K562 (cell line): Measurements from ENCODE around the gene PDE6B. TPM values are rescaled to one million over a fixed set of nuclear protein-coding genes. Genes with fewer than 3 reads are reported as not detected.

Experiments used
- ATAC-seq: fragments of 200-7000 bp; cut with Tn5 transposase; 3 replicates; pipeline ENCODE4 v1.9.1; 2020; ENCODE audit warnings: moderate library complexity
- BruUV-seq: library from RNA; stranded (reverse); fragments of 400-500 nt; replicated peaks from 2 replicates; lab custom pipeline; 2021; lab: Mats Ljungman, UMichigan
- CTCF ChIA-PET: fragments of 300-600 bp; formaldehyde crosslinking; extraction: SDS; loops from one replicate; lab custom pipeline; 2021; ENCODE audit warnings: low intra/inter-chr PET ratio; lab: Yijun Ruan, JAX
- POLR2A ChIA-PET: fragments of 300-600, 350-650 bp; sonication (Branson Sonifier 250); formaldehyde crosslinking; extraction: SDS; loops from one replicate; lab custom pipeline; 2021; ENCODE audit warnings: antibody characterized with exemption, inconsistent platforms; lab: Yijun Ruan, JAX
- DNase-seq, 4 experiments: peaks; one replicate each; pipeline versions ENCODE4 v3.0.0 to v3.0.0-alpha.2; 2011 to 2018; ENCODE audit warnings: low spot score in 3 of 4, mixed read lengths in 3 of 4; ENCODE audit errors: extremely low read depth in 1 of 4
- FAIRE-seq: peaks from 2 replicates; lab custom pipeline; 2011; peaks lifted over from hg19 to GRCh38; lab: Jason Lieb, UNC
- H2AFZ ChIP-seq: 2 replicates; pipeline ENCODE4 v1.6.0; 2011; ENCODE audit warnings: low read depth, low read length, control low read depth, inconsistent platforms
- H3K27ac ChIP-seq: fragments of 200-600 bp; 3 replicates; pipeline ENCODE4 v1.8.0; 2011; ENCODE audit warnings: low read depth, mild to moderate bottlenecking, control low read depth, inconsistent platforms, low read length, moderate library complexity, mixed read lengths; ENCODE audit errors: extremely low read depth
- H3K27me3 ChIP-seq, 2 experiments: fragments of 300-600 bp in 1 of 2; 2 replicates in 1 of 2; 3 replicates in 1 of 2; pipeline versions ENCODE4 v1.6.0 to v1.8.0; 2011; ENCODE audit warnings: inconsistent platforms in 2 of 2, low read length in 2 of 2, mild to moderate bottlenecking in 1 of 2, mixed read lengths in 1 of 2, moderate library complexity in 1 of 2; ENCODE audit not compliant: control insufficient read depth in 2 of 2, insufficient read depth in 2 of 2
- H3K36me3 ChIP-seq: fragments of 300-600 bp; 3 replicates; pipeline ENCODE4 v1.8.0; 2011; ENCODE audit warnings: mild to moderate bottlenecking, low read length, inconsistent platforms; ENCODE audit not compliant: control insufficient read depth, insufficient read depth
- H3K4me1 ChIP-seq, 2 experiments: fragments of 200-600 bp in 1 of 2; replicated peaks in 1 of 2; 2 replicates in 1 of 2; 3 replicates in 1 of 2; pipeline versions ENCODE4 v1.5.1 to v1.8.0; 2011; ENCODE audit warnings: inconsistent platforms in 2 of 2, low read length in 2 of 2, mild to moderate bottlenecking in 1 of 2, mixed read lengths in 1 of 2, moderate library complexity in 1 of 2; ENCODE audit not compliant: control insufficient read depth in 2 of 2, insufficient read depth in 2 of 2
- H3K4me2 ChIP-seq: 2 replicates; pipeline ENCODE4 v1.6.1; 2011; ENCODE audit warnings: low read length, control low read depth, inconsistent platforms, mixed read lengths; ENCODE audit not compliant: insufficient read depth
- H3K4me3 ChIP-seq: fragments of 200-600 bp; sonication (generic), shearing (Covaris generic); 2 replicates; pipeline ENCODE4 v1.5.1; 2016; ENCODE audit warnings: control low read depth, inconsistent platforms
- H3K79me2 ChIP-seq: fragments of 200-600 bp; 3 replicates; pipeline ENCODE4 v1.8.0; 2011; ENCODE audit warnings: low read length, inconsistent platforms; ENCODE audit not compliant: control insufficient read depth, insufficient read depth
- H3K9ac ChIP-seq, 2 experiments: 2 replicates each; pipeline versions ENCODE4 v1.6.0 to v1.6.1; 2011; ENCODE audit warnings: low read depth in 2 of 2, low read length in 2 of 2, control low read depth in 1 of 2, inconsistent platforms in 1 of 2, mild to moderate bottlenecking in 1 of 2, mixed read lengths in 1 of 2; ENCODE audit not compliant: insufficient read depth in 1 of 2
- H3K9me1 ChIP-seq: one replicate; pipeline ENCODE4 v1.6.0; 2011; ENCODE audit warnings: inconsistent platforms, mild to moderate bottlenecking, low read length, moderate library complexity; ENCODE audit not compliant: control insufficient read depth, insufficient read depth
- H3K9me3 ChIP-seq: replicated peaks from 2 replicates; pipeline ENCODE4 v1.5.1; 2011; ENCODE audit warnings: low read depth, low read length, inconsistent platforms; ENCODE audit not compliant: control insufficient read depth, insufficient read depth
- H4K20me1 ChIP-seq: replicated peaks from 2 replicates; pipeline ENCODE4 v1.6.1; 2011; ENCODE audit warnings: low read length, inconsistent platforms, mixed read lengths; ENCODE audit not compliant: control insufficient read depth, insufficient read depth
- CBFB ChIP-seq: sonication (generic); formaldehyde crosslinking; IDR thresholded peaks from 2 replicates; pipeline ENCODE4 v1.4.0; 2020; ENCODE audit warnings: mild to moderate bottlenecking, missing genetic modification reagents
- DLX4 ChIP-seq: fragments of 250-450 bp; sonication (Bioruptor Pico); IDR thresholded peaks from 2 replicates; pipeline ENCODE4 v1.6.1; 2021; ENCODE audit warnings: mild to moderate bottlenecking
- HCFC1 ChIP-seq: IDR thresholded peaks from 2 replicates; pipeline ENCODE4 v1.6.1; 2012; ENCODE audit warnings: low read depth, low read length, improper control_type of control experiment
- MCM7 ChIP-seq, 2 experiments: fragments of 450-650 bp; IDR thresholded peaks; 2 replicates each; pipeline ENCODE4 v1.6.1; 2016 to 2018
- PATZ1 ChIP-seq: fragments of 250-450 bp; sonication (Bioruptor Pico); IDR thresholded peaks from 2 replicates; pipeline ENCODE4 v1.5.0; 2020; ENCODE audit warnings: mild to moderate bottlenecking, borderline replicate concordance
- POU5F1 ChIP-seq: fragments of 150-350 bp; IDR thresholded peaks from 2 replicates; pipeline ENCODE4 v1.6.1; 2014; ENCODE audit warnings: borderline replicate concordance, low read length, low read depth, mild to moderate bottlenecking; ENCODE audit not compliant: partially characterized antibody
- TBP ChIP-seq: optimal IDR thresholded peaks from 2 replicates; pipeline ENCODE3; 2011; ENCODE audit warnings: low read depth, low read length, improper control_type of control experiment
- ZBTB9 ChIP-seq: fragments of 450-650 bp; formaldehyde crosslinking; IDR thresholded peaks from 2 replicates; pipeline ENCODE4 v1.4.0; 2020; ENCODE audit warnings: mild to moderate bottlenecking, moderate library complexity
- ZNF589 ChIP-seq: fragments of 200-800 bp; sonication (Bioruptor generic); IDR thresholded peaks from 2 replicates; pipeline ENCODE4 v1.6.1; 2016; ENCODE audit warnings: low read depth, missing genetic modification characterization, missing compliant biosample characterization
- WGBS: fragments of 100-300 bp; shearing (Covaris generic); methylation state at CpG from one replicate; pipeline ENCODE4 v1.1.6; 2016; ENCODE audit warnings: low coverage, mixed read lengths; ENCODE audit not compliant: insufficient coverage; ENCODE audit errors: missing lambda C conversion rate; 5-methylcytosine and 5-hydroxymethylcytosine counted together
- in situ Hi-C: fragments of 300-500 bp; cut with MboI; formaldehyde crosslinking; loops from 4 replicates; pipeline ENCODE4 v1.15.0; 2018; ENCODE audit warnings: inconsistent platforms, mixed read lengths
- intact Hi-C: fragments of 100-400 bp; cut with micrococcal nuclease; formaldehyde crosslinking; loops from 2 replicates; pipeline ENCODE4 v1.14.2; 2022
- polyA plus RNA-seq, 8 experiments: library from polyadenylated mRNA; depleted of rRNA in 4 of 8; stranded (reverse) in 5 of 8; unstranded in 3 of 8; fragments of >200 nt; fragmentation: Nextera tagmentation in 2 of 8; fragmentation: Illumina TruSeq in 1 of 8; extraction: Ambion mirVana in 2 of 8; extraction: Trizol in 1 of 8; gene quantifications; 2 replicates each; pipeline versions ENCODE4 v1.2.1 to v1.2.3, GENCODE V29; 2011 to 2014; ENCODE audit warnings: inconsistent platforms in 1 of 8, missing spikeins in 1 of 8
- total RNA-seq, 7 experiments: library from RNA; depleted of rRNA in 6 of 7; stranded (reverse); fragments of >200 nt in 6 of 7; fragmentation: Illumina TruSeq in 2 of 7; extraction: Trizol in 2 of 7; gene quantifications; 2 replicates each; pipeline versions ENCODE4 v1.2.1 to v1.2.3, GENCODE V29; 2011 to 2021; ENCODE audit warnings: low replicate concordance in 1 of 7

PDE6B gene
- total and polyA plus RNA-seq, 9 of the 15 experiments (the other 6 are each of a cell fraction or from before 2014, with no cell fraction given), result 0.04 TPM; not detected in 8

GRCh38 chr4:628821-629635 is 3.7 kb downstream of the PDE6B start:
- Histone ChIP-seq H3K79me2 (no peaks in the 10 kb centered on the region), H3K9me1 (no peaks in the 10 kb centered on the region), H3K9me3 (no peaks in the 10 kb centered on the region; the same call in 1 of the 2 replicates), H2AFZ (no peak overlapping the region), H3K36me3 (no peaks in the 10 kb centered on the region), H3K9ac (no peak overlapping the region; a peak in 1 of 4 replicates), H3K4me2 (no peak overlapping the region), H4K20me1 (no peaks in the 10 kb centered on the region), H3K27me3 (peaks cover 27 to 68% of the 10 kb centered on the region in 2 experiments; a peak in 4 of 5 replicates), H3K27ac (no peak overlapping the region), H3K4me3 (no peak overlapping the region), H3K4me1 (peaks cover 0 to 33% of the 10 kb centered on the region in 2 experiments; a peak in 2 of 5 replicates)
- POLR2A ChIA-PET, result no interaction called here
- in situ Hi-C loops (no loop called here), intact Hi-C loops (no loop called here)
- DNase-seq, result no peak
- BruUV-seq, result no TSS peak
- no peak for ATAC-seq
- CTCF ChIA-PET, result no interaction called here
- TF ChIP-seq ZNF589 (CRISPR knock-in tag) (no peak), HCFC1 (no peak), PATZ1 (no peak), CBFB (CRISPR knock-in tag) (no peak), DLX4 (CRISPR knock-in tag) (no peak), ZBTB9 (no peak), MCM7 (IDR thresholded peaks at IDR 0.05) (no peak), POU5F1 (no peak), TBP (no peak)
- no peak for FAIRE-seq
- WGBS, result 2% methylated on average over 26 of the region's 27 CpGs
